GM12801 (cell line): Measurements from ENCODE around the gene SART3.

ENCODE experiments used
- TF ChIP-seq, protein P1 (sequence below): IDR thresholded peaks from one replicate; pipeline ENCODE4 v1.5.1; 2011; ENCODE audit warnings: control low read depth; ENCODE audit not compliant: insufficient read length; ENCODE audit errors: extremely low read depth

Gene SART3

DNA sequence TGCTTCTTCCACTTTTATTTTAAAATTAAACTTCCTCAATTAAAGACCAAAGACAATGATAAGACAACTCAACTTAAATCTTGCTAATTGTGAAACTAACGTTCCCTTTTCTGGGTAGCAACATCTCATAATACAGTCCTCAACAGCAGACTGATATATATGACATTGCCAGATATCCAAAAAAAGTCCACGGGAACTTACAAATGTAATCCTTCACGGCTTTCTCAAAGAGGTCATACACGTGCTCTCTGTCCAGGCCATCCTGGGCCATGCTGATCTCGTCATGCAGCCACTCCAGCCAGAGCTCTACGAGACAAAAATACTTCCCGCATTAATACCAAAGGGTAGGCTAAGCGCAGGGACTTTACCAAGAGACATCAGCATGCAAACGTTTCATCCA is 13.3 kb downstream of the SART3 start:
- TF ChIP-seq, protein P1, sequence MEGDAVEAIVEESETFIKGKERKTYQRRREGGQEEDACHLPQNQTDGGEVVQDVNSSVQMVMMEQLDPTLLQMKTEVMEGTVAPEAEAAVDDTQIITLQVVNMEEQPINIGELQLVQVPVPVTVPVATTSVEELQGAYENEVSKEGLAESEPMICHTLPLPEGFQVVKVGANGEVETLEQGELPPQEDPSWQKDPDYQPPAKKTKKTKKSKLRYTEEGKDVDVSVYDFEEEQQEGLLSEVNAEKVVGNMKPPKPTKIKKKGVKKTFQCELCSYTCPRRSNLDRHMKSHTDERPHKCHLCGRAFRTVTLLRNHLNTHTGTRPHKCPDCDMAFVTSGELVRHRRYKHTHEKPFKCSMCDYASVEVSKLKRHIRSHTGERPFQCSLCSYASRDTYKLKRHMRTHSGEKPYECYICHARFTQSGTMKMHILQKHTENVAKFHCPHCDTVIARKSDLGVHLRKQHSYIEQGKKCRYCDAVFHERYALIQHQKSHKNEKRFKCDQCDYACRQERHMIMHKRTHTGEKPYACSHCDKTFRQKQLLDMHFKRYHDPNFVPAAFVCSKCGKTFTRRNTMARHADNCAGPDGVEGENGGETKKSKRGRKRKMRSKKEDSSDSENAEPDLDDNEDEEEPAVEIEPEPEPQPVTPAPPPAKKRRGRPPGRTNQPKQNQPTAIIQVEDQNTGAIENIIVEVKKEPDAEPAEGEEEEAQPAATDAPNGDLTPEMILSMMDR, result no peak

DNA sequence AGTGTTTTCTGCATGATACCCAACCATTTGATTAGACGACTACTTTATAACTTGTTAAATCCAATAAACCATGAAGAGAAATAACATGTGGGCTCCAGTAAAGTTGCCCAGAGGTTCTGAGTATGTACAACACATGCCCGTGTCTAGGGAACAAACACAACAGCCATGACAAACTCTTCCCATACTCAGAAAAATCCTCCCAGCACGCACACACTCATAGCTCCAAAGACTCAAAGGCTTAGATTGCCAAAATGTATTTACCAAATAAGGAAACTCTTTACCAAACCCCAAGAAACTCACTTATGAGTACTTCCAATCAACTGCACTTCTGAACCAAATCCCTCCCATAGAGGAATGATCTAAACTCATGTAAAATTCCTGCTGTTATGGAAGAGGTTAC is 17.3 kb downstream of the SART3 start:
- TF ChIP-seq, protein P1, result no peak

DNA sequence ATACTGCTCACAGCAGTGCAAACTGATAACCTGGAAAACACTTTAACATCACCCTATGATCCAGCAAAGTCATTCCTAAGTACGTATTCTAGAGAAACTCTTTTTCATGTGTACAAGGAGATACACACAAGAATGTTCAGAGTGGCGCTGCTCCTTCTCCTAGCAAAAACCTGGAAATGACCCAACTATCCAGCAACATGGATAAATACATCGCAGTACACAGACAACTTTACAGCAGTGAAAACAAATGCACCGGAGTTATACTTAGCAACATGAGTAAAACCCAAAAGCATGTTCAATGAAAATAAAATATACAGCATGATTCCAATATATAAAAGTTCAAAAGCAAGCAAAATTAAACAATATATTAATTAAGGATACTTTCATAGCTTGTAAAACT is 18.7 kb downstream of the SART3 start:
- TF ChIP-seq, protein P1, result no peak

DNA sequence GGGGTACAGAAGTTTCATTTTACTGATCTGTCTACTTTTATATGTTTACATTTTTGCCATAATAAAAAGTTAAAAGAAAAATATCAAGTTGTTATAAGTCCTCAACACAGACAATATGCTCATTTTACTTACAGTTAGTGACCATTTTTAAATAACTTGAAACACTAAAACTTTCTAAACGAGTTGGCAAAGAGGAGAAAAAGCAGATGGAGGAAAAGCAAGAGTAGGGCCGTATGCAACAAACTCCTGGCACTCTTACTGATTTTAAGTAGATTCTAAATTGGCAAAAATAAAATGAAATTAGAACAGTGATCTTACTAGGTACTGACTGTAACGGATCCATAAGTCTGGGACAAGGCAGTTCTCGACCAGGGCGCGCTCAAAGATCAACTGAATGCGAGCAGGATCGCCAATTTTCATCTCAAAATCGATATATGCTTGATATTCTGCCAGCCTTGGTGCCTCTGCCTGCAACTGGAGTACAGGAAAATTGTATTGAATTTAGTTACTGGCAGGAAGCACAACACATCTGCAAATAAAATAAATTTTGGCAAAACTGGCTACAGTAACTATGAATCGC is 22.3 kb downstream of the SART3 start:
- TF ChIP-seq, protein P1, result no peak

DNA sequence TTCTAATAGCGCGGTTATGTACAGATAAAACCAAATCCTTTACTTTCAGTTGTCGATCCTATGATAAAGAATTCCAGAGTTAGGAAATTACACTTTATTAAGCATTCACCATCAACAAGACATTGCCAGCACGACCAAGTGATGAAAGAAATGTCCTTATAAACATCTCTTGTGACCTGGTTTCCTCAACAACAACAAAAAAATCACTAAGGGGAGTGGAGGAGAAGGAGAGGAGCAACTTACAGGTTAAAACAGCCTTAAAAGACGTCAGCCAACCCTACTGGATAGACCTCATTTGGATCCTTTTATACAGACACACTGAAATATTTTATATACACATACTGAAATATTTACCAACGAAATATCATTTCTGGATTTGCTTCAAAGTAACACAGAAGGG is 22.8 kb downstream of the SART3 start:
- TF ChIP-seq, protein P1, result no peak

DNA sequence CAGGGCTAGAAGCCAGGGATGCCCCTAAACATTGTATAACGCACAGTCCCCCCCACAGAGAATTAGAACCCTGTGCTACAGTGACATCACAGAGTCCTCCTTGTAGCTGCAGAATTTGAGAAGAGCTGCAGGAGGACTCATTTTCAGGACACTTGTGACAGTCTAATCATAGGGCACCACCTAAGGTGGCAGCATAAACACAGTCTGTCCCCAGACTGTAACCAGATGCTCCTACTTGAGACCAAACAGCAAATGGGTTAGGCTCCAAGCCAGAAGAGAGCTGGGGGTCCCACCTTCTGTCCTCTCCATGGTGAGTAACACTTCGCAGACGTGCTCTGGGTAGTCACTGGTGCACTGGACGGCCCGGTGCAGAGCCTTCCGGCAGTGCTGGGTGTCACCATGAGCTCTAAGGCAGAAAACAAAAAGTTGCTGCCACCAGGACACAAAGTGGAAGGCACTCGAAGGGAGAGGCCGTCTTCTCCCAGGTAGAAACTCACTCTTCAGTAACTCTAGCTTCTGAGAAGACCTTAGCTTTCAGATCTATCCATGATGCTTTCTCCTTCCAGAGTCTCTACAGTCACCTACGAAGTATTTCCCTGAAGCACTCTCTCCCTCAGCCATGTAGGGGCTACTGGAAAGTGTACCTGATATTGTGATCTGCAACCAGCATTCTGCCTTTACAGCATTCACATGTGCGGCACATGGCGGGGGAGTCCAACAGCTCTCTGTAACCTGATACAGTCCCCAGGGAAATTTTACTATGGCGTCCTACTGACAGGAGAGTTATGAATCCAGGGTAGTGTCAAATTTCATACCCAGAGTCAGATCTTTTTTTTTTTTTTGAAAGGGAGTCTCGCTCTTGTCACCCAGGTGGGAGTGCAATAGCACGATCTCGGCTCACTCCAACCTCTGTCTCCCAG is 28.8 kb downstream of the SART3 start:
- TF ChIP-seq, protein P1, result no peak

DNA sequence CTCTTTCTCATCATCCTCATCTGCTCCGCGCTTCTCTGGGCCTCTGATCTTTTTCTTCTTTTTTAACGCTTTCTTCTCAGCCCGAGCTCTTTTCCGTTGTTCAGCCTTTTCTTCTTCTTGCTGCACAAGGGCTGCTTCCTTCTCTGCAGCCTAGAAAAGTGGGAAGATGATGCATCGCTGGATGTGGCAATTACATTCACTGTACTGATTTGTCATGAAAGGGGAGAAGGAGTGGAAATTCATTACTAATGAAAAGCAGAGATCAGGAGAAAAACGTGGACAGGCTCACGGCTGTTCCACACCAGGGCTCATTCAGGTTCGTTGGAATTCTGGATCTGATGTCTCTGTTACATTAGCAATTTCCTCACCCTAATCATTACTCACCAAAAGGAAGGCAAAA is 30.8 kb downstream of the SART3 start:
- TF ChIP-seq, protein P1, result no peak
